CD4-positive, alpha-beta T cell treated with Interleukin-21 for 1 hour (primary cell): ENCODE measurements around the gene LRG1.

Source experiments
- DNase-seq: peaks from one replicate; pipeline ENCODE4 v3.0.0-alpha.2; 2020

Gene LRG1

DNA sequence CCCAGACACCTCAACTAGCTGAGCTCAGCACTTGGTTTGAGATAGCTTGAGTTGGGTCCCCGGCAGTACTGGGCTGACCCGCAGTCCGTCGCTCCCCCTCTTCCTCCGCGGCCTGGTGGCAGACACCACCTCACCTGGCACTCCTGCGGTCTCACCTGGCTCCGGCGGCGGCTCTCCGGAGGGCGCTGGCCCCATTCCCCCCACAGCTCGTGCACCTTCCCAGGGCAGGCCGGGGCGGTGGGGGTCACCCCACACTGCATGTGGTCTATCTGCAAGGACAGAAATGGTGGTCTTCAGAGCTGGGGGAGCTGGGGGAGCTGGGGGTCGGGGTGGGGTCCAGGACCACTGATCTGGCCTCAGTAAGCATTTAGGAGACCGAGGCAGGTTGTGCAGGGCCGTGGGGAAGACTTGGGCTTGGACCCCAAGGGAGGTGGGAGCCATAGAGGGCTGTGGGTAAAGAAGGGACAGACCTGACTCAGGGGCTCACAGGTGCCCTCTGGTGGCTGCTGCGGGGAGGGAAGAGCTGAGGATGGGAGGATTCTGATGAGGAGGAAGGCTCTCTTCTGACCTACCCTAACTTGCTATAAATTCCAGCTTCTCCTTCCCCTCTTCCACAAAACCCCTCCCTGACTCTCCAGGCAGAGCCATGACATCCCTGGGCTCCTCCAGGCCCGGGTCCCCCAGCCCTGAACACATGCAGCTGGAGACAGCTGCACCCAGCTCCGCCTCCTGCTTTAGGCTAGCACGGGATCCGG is 14.9 kb downstream of the LRG1 start:
- peak; percentile 63 for DNase-seq

DNA sequence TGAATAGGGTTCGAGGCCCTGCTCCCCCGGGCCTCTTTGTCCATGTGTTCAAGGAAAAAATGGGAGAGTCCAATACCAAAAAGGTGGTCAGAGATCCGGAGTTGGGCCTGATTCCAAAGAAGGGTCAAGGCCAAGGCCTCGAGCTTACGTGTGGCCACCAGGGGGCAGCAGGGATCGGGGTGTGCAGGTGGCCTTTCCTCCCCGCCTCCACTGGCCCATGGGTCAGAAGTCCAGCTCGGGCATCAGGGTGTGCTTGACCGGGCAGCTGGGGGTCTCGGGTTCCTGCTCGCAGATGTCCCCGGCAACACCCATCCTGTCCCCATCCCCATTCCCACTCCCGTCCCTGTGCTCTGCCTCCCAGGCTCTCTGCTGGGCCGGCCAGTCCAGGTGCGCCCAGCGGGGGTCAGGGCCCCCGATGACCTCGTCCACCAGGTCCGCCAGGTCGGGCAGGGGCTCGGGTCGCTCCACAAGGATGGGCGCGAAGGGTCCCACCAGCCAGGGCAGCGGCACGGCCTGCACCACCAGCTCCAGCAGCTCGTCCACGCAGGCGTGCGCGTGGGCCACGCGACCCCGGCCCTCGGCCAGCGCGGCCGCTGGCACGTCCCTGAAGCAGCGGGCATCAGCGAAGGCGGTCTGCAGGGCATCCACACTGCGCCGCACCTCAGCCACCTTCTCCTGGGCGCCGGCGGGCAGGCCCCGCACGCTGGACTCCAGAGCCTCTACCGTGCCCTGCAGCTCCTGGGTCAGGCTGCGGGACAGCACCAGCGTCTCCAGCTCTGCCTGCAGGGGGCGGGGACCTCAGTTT is 16.3 kb downstream of the LRG1 start:
- DNase-seq, result no peak

- DNase-seq, result no peak
Observed at GRCh38 chr19:4522291-4523002, 17.4 kb downstream of the LRG1 start.

DNA sequence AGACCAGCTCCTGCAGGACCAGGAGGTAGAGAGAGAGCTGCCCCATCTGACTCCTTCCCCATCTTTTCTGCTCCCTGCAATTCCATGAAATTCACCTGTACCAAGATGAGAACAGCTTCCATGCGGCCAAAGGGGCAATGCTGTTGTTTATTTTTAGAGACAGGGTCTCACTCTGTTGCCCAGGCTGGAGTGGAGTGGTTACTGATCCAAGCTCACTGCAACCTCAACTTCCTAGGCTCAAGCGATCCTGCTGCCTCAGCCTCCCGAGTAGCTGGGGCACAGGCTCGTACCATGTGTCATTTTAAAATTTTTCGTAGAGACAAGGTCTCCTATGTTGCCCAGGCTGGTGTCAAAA is 18.0 kb downstream of the LRG1 start:
- no peak for DNase-seq

GRCh38 chr19:4521170-4521887 is 18.5 kb downstream of the LRG1 start:
- no peak for DNase-seq

DNA sequence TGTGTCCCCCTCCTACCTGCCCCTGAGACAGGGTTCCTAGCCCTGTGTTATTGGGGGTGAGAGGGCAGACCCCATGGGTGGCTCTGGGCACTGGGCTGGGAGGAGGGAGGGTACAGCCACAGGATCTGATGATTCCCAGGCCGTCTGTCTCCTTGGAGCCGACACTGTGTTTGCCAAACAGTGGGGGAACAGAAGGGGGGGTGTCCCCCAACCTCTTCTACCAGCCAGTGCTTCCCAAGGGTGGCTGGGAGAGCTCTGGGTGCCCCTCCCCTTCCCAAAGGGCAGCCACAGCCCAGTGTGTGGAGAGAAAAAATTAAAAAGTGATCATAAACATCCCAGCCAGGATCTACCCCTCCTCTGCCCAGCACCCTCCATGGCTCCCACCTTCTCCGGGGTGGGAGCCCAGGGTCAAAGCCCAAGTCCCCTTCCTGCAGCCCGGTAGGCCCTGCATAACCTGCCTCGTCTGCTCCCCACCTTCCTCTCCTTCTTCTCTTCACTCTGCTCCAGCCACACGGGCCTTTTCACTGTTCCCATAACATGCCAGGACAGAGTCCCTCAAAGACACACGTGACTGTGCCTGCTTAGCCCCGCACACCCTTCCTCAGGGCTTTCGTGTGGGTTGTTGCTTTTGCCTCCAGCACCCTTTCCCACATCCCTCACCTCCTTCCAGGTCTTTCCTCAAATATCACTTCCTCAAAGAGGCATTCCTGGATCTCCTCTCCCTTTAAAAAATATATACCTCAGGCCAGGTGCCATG is 20.1 kb downstream of the LRG1 start:
- DNase-seq, result no peak

- DNase-seq, result no peak
Observed at GRCh38 chr19:4519172-4519496, 20.7 kb downstream of the LRG1 start.

GRCh38 chr19:4518345-4519171 is 21.3 kb downstream of the LRG1 start, which contains the start of gene PLIN4:
Gene PLIN4 (minus strand): TSS chr19:4518486. CDS start chr19:4518272, 214 bp downstream.
- no peak for DNase-seq

GRCh38 chr19:4517451-4518057 is 22.3 kb downstream of the LRG1 start:
- no peak for DNase-seq

GRCh38 chr19:4516939-4517300 is 22.9 kb downstream of the LRG1 start:
- DNase-seq, result no peak

GRCh38 chr19:4516199-4516938 is 23.5 kb downstream of the LRG1 start:
- DNase-seq, result no peak

DNA sequence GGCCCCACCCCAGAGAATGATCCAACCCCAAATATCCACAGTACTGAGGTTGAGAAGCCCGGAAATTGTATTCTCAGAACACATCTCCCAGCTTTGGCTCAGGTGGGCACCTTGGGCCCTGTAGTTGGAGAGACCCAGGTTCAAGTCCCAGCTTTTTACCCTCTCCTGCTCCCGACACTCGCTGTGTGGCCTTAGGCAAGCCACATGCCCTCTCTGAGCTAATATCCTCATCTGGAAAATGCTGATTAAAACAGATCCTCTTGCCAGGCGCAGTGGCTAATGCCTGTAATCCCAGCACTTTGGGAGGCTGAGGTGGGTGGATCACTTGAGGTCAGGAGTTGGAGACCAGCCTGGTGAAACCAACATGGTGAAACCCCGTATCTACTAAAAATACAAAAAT is 24.1 kb downstream of the LRG1 start:
- DNase-seq, result no peak

- no peak for DNase-seq
Observed at GRCh38 chr19:4513248-4513647, 26.6 kb downstream of the LRG1 start.

DNA sequence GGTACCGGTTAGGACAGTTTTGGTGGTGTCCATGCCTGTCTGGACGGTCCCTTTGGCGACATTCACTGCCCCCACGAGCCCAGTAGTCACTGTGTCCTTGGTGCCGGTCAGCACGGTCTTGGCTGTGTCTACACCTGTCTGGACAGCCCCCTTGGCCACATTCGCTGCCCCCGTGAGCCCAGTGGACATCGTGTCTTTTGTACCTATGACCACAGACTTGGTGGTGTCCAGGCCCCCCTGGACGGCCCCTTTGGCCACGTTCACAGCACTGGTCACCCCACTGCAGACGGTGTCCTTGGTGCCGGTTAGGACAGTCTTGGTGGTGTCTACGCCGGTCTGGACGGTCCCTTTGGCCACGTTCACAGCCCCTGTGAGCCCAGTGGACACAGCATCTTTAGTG is 27.8 kb downstream of the LRG1 start:
- DNase-seq, result no peak

- DNase-seq, result no peak
Observed at GRCh38 chr19:4511300-4512054, 28.4 kb downstream of the LRG1 start.

DNA sequence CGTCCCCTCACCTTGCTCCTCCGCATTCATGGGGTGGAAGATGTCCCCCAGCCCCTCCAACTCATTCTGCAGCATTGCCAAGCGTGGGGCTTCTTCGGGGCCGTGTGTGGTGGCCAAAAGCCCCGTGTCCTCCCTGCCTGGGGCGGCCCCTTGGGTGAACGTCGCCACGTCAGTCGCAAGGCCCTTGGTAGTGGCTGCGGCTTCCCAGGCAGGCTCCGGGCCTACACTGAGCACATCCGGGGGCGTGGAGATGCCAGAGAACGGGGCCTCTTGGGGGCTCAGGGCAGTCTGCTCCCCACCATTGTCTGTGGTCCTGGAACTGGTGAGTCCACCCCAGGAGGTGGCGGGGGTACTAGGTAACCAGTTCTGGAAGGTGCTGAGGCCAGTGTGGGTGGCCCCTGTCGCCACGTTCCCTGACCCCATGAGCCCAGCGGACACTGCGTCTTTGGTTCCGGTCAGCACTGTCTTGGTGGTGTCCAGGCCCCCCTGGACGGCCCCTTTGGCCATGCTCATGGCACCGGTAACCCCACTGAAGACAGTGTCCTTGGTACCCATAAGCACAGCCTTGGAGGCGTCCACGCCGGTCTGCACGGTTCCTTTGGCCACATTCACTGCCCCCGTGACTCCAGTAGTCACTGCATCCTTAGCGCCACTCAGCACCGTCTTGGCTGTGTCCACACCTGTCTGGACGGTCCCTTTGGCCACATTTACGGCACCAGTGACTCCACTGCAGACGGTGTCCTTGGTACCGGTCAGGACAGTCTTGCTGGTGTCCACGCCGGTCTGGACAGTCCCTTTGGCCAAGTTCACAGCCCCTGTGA is 29.2 kb downstream of the LRG1 start:
- no peak for DNase-seq

- DNase-seq, result no peak
Observed at GRCh38 chr19:4508698-4509097, 31.1 kb downstream of the LRG1 start.

- DNase-seq, result no peak
Observed at GRCh38 chr19:4507804-4508203, 32.0 kb downstream of the LRG1 start.

DNA sequence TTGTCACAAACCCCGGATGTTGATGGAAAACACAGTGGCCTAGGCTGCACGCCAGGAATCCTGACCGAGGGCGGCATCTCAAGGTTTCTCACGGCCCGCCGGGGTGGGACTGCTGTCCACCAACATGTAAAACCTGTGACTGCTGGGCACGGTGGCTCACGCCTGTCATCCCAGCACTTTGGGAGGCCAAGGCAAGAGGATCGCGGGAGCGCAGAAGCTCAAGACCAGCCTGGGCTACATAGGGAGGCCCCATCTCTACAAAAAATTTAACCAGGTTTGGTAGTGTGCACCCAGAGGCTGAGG is 32.7 kb downstream of the LRG1 start:
- no peak for DNase-seq
